Fibroblast of skin of right quadriceps (primary cell): ENCODE results near the gene MYL12A.
"Not testable (repeated sequence)": the region's sequence is repeated elsewhere in the genome, so short reads cannot be mapped to it uniquely, and the experiment has no call there.

Experiments used
- DNase-seq: peaks from one replicate; pipeline ENCODE4 v3.0.0-alpha.2; 2013

MYL12A gene

DNA sequence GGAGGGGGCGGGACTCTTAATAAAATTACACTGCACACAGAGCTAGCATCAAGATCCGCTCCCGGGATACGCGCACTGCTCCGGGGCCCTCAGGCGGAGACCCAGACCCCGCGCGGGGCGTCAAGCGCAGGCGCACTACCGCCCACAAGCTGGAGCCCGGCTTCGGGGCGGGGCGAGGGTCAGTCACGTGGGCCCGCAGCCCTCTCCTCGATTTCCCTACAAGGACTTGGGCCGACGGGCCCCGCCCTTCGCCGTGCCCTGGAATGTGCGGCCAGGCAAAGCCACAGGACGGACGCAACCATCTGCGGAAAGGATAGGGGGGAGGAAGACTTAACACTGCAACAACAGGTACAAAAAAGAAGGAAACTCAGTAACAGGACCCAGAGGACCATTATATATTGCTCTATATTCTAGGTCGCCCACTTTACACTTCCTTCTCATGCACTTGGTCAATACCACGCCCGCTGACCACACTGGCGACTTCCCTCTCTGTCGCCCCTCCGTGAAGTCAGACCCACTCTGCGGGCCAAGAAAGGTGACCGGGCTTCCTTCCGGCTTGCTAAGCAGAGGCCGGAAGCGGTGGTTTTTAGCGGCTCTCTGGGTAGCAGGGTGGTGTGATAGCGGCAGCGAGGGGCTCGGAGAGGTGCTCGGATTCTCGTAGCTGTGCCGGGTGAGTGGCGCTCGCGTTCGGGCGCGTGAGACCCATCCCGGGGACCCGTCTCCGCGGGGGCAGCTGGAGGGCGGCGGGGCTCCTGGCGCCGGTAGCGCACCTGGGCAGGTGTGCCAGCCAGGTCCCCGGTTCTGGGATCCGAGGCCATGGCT, at the start of gene MYL12A:
Gene MYL12A (plus strand): TSS at position 562 of the 822 bp plus-strand sequence. CDS start 5,447 bp downstream, outside the sequence.
- DNase-seq = peak; percentile 99

DNA sequence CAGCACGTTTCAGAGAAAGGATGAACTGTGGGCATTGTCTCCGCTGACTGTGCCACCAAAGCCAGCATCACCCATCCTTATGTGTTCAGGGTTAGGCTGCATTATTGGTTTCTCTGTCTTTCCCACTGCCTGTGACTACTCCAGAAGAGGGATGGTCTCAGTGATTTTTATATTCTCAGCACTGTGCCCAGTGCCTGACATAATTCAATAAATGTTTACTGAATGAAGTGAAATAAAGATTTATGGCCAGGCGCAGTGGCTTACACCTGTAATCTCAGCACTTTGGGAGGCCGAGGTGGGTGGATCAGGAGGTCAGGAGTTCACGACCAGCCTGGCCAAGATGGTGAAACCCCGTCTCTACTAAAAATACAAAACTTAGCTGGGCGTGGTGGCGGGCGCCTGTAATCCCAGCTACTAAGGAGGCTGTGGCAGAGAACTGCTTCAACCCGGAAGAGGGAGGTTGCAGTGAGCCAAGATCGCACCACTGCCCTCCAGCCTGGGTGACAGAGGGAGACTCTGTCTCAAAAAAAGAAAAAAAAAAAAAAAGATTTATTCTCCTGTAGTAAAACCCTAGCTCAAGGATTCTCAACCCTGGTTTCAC, 49.2 kb upstream of the MYL12A start:
- DNase-seq = not testable (repeated sequence)

DNA sequence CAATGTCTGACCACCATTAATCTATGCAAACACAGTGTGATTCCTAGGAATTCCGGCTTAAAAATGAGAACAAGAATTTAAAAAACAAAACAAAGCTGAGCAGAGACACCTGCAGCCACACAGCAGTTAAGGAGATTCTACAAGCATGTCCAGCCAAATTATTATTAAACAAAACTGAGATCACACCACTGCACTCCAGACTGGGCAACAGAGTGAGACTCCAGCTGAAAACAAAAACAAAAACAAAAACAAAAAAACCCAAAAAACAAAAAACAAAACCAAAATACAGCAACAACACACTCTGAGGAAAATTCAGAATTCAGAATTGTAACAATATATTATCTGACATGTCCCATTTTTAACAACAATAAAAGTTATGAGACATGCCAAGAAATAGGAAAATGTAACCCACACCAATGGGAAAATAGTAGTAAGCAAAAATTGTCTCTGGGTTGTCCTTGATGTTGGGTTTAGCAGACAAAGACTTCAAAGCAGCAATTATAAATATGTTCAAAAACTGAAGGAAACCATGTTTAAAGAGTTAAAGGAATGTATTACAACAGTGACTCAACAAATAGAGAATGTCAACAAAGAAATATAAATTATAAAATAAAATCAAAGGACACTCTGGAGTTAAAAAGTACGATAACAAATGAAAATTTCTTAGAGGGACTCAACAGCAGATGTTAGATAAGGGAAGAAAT, 47.5 kb upstream of the MYL12A start:
- no peak for DNase-seq

DNA sequence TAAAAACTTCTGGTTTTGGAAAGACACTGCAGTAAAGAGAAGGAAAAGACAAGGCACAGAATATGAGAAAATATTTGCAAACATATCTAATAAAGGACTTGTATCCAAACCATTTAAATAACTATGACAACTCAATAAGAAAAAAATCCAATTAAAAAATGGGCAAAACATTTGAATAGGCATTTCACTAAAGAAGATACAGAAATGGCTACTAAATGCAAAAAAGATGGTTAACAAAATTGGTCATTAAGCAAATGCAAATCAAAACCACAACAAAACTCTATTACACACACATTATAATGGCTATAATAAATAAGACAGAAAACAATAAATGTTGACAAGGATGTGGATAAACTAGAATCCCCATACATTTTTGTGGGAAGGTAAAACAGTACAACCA, 42.4 kb upstream of the MYL12A start:
- DNase-seq = no peak

DNA sequence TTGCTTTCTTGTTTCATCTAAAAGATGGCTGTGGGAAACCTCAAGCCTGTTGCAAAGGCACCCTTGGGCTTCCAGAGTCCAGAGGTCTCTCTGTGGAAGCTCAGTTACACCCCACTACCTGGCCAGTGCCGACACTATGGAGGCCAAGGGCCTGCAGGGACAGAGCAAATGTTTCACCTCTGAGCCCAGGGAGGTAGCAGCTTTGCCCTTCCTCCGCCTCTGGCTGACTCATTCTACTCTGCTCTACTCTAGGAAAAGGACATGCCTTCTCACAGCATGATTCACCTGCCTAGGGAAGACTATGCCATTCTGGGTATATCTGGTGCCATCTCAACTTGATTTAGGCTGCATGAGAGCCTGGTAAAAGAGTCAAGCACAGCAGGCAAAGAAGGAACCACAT, 40.0 kb upstream of the MYL12A start:
- no peak for DNase-seq

DNA sequence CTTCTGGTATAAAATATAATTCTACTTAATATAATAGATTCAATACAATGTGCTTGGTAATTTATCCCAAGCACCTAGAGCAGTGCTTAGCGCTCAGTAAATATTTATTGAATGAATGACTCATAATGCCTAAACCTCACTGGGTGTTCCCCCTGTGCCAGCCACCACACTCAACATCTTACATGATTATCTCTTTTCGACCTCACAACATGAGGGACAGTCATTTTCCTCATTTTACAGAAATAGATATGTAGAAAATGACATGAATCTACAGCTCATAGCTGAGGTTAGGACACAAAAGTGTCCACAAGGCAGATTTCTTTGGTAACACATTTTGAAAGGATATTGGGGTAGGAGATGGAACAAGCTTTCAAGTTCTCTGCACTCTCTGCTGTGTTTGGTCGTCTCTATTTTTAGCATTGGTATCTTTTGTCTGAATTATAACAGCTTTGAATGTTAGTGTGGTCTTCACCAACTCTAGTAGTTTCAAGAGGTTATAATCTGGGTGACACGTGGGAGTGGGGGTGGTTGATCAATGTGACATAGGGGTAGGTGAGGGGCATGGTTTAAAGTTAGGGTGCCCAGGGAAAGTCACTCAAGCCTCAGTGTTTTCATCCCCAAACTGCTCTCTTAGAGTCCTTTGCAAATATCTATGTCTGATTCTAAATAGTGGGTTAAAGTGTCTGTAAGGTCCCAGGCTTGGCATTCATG, 37.6 kb upstream of the MYL12A start:
- no peak for DNase-seq

DNA sequence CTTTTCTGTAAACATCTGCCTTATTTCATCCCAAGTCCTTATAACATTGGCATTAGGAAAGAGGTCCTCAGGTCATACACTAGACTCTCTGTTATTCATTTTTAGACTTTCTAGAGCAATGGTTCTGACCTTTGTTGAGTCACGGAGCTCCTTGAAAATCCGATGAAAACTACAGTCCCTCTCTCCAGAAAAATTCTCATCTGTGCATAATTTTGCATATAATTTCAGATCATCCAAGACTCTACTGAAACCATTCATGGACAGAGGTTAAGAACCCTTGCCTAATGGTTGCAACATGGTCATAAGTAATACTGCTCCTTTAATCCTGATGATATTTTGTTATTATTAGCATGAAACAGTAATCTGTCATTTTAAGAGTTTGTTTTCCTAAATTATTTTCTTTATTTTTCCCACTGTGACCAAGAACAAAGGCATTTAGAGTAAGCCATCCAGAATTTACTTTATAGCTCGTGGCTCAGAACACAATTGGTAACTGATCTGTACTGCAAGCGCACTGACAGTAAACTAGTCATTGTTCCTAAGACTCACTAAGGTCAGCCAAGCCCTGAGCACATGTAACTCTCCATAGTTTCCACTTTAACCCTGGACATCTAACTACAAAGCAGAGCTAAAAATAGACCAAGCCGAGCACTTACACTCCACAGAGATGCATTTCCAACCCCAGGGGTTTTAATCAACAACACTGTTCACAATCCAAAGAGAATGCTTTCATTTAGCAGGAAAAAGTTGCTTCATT, 36.2 kb upstream of the MYL12A start:
- DNase-seq = no peak

DNA sequence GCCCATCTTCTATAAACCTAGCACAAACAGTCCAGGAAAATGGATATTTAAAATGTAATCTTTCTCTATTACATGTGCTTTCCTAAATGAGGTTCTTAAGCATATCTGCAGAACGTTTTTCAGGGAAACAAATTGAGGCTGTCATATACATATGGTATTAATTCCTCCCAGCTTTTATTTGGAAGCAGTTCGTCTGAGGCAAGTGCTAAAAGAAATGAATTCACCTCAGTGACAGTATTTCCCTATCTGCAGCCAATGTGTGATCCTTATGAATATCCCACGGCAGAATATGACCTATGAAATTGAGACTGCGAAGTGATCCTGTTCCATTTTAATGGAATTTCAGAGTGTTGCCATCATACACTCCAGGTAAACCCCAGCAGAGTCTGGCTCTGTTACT, 34.9 kb upstream of the MYL12A start:
- no peak for DNase-seq

DNA sequence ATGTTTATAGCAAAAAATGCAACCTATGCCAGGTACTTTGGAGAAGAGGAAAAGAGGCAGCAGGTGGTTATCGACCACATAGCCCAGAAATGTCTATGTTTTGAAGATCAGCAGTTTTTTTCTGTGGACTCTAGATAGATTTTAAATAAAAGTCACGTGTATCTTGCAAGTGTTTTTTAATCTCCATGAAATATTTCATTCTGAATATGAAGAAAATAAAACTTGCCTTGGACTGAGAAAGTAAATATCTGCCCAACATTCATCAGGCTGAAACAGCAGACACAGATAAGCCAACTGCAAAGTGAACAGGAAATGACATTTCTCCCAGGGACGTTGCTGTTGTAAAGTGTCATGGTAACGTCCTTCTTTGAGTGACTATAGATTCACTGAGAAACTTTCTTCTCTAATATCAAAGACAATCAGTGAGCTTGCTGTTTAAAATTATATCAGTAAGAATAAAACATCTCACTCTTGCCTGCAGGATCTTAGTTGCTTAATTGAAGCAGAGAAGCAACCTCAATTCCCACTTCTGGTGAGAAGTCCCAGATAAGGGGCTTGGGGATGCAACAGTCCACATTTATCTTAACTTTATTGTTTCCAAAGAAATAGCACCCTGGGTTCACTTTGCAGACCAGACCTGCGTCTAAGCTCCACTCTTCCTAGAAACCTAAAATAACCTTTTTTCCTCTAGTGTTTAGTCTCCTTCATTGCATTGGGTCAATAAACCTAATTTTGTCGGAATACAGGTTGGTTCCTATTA, 34.1 kb upstream of the MYL12A start:
- DNase-seq = no peak

DNA sequence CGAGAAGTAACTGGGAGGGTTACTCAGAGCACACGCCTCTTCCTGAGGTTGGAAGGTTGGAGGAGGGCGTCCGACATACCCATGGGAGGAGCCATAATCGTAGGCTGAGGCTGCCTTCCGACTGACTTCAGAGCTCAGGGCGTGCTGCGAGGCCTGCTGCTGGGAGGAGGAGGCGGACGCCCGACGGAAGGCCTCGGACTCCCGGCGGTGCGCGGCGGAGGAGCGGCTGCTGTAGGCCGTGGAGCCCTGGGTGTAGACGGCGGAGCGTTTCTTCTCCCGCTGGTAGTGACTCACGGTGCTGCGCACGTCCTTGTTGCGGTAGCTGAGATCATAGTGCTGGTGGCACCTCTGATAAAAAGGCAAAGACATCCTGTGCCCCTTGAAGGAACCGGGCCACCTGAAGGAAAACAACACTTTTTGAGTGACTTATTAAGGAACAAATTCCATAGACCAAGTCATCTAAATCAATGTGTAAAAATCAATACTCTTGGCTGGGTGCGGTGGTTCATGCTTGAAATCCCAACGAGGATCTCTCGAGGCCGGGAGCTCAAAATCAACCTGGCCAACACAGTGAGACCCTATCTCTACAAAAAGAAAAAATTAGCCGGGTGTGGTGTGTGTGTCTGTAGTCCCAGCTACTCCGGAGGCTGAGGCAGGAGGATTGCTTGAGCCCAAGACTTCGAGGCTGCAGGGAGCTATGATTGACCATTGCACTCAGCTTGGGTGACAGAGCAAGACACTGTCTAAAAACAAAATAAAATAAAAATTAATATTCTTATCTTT, 32.6 kb upstream of the MYL12A start:
- DNase-seq = no peak

DNA sequence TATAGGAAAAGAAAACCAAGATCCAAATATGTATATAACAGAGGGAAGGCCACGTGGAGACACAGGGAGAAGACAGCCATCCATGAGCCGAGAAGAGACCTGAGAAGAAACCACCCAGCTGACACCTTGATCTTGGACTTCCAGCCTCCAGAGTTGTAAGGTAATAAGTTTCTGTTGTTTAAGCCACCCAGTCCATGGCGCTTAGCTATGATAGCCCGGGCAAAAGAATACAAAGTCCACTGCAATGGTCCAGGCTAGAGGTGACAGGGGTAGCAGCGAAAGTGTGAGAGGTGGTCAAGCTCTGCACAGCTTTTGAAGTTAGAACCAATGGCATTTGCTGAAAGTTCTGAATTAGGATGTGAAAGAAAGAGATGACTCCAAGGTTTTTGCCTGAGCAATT, 30.6 kb upstream of the MYL12A start:
- no peak for DNase-seq

DNA sequence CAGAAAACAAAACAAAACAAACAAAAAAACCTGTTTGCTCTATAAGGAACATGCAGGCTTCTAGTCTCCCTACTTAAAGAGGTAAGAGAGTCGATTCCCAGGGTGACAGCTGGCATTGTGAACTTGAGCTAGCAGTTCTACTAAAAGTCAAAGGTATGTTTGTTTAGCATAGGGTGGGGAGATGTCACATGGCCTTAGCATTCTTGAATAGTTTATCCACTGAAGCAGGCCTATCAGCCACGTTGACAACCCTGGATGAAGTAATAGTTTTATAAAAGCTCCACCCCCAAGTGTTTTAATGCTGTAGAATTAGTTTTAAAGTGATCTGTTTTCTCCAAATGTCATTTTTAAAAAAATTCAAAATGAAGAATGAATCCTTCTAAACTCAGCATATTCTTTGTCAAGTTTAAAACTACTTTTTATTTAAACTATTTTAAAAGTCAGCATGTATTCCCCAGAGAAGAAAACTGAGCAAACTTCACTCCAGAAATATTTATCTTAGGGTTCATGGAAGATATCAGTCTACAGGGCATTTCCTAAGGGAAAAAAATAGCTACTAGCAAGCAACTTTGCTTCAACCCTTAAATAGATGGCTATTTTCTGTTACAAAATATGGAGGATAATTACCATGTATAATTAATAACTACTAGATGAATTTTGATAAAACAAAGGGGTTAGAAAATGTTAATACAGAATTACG, 29.5 kb upstream of the MYL12A start:
- no peak for DNase-seq

DNA sequence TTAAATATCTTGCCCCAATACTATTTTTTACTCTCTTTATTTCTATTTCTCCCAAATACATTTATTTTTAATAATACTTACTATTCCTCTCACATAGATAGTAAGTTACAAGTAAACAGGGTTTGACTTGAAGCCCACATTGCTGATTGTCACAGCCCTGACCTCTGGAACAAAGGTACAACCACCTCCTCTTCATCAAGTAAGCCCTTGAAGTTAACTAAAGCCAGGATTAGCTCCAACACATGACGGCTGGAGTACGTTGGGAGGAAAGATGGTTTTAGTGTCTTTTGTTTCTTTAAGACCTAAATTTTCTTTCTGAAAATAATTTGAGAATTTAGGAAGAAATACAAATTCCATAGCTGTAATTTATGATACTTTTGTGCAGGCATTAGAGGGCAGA, 28.8 kb upstream of the MYL12A start:
- no peak for DNase-seq

DNA sequence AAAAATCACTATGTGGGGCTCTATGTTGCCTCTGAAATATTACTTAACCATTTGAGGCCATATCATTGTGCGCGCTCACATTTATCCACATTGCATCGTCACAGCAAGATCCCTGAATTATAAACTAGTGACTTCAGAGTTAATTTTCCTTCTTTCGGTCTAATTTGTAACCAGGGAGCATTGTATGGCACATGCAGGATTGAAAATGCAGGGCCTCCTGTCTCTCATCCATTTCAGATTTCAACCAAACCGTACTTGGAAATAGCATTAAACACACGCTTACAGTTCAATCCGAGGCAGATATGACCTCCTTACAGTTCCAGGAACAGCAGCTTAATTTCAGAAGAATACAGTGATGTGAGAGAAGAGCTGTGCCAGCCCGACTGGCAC, 28.4 kb upstream of the MYL12A start:
- no peak for DNase-seq

DNA sequence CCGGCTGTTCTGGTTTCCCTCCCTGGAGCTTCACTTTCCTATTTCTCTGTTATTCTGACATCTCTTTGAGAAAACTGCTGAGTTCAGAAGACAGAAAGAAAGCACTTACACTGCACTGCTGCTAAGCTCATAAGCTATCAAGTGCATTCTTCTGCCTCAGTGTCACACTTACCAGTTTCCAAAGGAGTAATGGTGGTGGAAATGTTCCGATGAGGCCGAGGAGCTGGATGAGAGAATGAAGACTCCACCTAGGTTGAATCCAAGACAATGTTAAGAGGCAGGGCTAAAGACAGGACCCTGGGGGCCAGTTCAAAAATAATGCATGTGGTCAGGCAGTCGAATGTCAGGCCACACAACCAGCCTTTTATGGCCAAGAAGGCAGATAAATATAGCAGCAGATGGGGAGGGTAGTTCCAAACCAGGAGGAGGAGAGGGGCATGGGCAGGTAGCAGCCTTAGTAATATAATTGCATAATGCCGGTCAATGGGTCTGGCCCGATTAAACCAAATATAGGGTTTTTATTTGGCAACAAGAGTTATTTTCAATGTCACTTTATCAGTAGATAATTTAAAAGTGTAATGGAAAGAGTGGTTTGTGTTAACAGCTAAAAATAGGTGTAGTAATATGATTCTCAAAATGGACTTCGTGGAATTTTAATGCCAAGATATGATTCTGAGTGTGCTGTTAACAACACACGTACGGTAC, 27.8 kb upstream of the MYL12A start, which contains the start of gene MYOM1:
Gene MYOM1 (minus strand): TSS at position 338 of the 705 bp plus-strand sequence. CDS start 4,745 bp downstream, outside the sequence.
- DNase-seq = no peak

DNA sequence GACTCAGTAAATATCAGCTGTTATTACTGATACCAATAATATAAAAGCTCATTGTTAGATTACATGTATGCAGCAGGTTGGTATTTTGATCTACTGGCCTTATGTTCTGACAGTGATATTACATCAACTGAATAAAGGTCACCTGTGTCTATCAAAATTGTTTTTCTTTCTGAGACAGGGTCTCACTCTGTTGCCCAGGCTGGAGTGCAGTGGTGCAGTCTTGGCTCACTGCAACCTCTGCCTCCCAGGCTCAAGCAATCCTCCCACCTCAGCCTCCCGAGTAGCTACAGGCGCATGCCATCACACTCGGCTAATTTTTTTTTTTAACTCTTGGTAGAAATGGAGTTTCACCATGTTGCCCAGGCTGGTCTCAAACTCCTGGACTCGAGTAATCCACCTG, 26.7 kb upstream of the MYL12A start:
- DNase-seq = not testable (repeated sequence)

DNA sequence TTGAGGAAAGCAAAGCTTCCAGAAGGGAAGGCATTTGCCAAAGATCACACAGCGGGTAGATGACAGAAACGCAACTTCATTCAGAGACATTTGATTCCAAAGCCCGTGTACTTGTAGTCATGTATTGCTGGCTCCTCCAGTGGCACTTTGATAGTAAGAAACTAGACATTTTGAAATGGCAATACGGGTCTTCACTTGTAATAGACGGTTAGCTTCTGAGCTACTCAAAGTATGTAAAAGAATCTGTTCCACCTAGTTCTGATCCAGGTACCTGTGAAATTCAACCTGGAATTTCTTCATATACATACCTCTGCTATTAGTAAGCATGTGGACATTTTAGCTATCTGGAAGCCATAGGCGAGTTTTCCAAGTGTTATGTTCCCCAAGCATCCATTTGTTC, 26.1 kb upstream of the MYL12A start:
- DNase-seq = no peak

DNA sequence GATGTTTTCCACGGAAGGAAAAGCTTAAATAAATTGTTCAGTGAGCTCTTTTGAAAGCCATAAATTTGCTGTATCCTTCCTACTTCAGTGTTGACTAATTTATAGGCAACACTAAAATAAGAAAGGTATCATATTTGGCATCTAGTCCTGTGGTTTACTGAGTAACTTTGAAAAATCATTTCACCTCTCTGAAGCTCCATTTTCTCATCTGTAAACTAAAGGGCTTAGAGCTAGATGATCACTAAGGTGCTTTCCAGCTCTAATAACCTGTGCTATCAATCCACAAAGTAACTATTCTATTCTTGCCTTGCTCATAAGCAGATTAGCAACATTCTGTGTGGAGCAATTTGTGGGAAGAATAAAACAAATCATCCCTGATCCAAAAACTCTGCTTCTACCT, 24.2 kb upstream of the MYL12A start:
- DNase-seq = no peak

DNA sequence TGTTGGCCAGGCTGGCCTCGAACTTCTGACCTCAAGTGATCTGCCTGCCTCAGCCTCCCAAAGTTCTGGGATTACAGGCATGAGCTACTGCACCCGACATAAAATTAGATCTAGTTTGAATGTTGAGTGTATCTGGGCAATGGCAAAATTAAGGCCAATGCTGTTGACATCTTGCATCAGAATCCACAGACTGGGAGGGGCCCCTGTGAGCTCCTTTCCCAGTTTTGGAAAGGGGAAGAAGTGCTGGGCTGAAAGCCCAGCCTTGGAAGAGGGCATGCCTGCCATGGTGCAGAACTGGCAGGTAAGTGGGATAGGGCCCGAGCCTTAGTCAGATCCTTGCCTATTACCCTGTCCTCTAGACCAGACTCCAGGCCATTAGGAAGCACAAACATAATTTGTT, 23.4 kb upstream of the MYL12A start:
- DNase-seq = no peak

DNA sequence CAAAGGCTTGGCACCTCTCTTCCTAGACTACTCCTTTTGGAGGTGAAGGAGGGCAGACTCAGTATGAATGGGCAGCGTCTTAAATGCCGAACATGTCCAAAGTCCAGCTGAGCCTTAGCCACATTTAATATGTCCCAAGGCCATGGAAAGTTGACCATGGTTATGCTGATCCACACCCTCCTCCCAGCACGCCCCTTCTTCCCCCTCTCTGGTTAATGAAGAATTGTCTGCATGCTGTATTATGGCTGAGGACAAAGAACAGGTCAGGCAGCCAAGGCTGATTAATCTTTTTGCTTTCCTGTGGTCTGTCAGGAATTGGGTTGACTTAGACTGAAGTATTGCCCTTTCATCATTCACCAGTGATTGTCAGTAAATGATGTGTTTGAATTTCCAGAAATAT, 22.0 kb upstream of the MYL12A start:
- no peak for DNase-seq
